ENCODE measurements around the gene SMARCB1.

SMARCB1 gene

GRCh38 chr22:23780146-23780748, 6.5 kb upstream of the SMARCB1 start:
- no peak for DNase-seq (ENCODE audit: low spot score)

DNA sequence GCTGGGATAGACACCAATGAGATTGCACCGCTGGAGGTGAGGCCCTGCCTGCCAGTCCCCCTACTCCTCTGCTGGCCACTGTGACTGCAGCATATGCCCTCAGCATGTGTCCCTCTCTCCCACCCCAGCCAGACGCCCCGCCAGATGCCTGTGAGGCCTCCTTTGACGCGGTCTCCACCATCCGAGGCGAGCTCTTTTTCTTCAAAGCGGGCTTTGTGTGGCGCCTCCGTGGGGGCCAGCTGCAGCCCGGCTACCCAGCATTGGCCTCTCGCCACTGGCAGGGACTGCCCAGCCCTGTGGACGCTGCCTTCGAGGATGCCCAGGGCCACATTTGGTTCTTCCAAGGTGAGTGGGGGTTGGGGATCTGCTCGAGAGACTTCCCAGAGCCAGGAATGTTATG, 5.7 kb upstream of the SMARCB1 start:
- DNase-seq (ENCODE audit: low spot score) = no peak

- DNase-seq (ENCODE audit: low spot score) = no peak
Measured at GRCh38 chr22:23781511-23782183, 5.1 kb upstream of the SMARCB1 start.

GRCh38 chr22:23782252-23782651, 4.5 kb upstream of the SMARCB1 start:
- DNase-seq (ENCODE audit: low spot score) = no peak

GRCh38 chr22:23782703-23783102, 4.1 kb upstream of the SMARCB1 start:
- no peak for DNase-seq (ENCODE audit: low spot score)

DNA sequence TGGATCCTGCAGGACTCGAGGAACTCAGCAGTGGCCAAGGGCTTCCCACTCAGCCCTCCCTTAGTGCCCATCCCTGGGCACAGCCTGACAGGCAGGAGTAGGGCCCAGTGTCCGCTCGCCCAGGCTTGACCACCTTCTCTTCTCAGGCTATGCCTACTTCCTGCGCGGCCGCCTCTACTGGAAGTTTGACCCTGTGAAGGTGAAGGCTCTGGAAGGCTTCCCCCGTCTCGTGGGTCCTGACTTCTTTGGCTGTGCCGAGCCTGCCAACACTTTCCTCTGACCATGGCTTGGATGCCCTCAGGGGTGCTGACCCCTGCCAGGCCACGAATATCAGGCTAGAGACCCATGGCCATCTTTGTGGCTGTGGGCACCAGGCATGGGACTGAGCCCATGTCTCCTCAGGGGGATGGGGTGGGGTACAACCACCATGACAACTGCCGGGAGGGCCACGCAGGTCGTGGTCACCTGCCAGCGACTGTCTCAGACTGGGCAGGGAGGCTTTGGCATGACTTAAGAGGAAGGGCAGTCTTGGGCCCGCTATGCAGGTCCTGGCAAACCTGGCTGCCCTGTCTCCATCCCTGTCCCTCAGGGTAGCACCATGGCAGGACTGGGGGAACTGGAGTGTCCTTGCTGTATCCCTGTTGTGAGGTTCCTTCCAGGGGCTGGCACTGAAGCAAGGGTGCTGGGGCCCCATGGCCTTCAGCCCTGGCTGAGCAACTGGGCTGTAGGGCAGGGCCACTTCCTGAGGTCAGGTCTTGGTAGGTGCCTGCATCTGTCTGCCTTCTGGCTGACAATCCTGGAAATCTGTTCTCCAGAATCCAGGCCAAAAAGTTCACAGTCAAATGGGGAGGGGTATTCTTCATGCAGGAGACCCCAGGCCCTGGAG, 3.3 kb upstream of the SMARCB1 start:
- DNase-seq (ENCODE audit: low spot score) = no peak

DNA sequence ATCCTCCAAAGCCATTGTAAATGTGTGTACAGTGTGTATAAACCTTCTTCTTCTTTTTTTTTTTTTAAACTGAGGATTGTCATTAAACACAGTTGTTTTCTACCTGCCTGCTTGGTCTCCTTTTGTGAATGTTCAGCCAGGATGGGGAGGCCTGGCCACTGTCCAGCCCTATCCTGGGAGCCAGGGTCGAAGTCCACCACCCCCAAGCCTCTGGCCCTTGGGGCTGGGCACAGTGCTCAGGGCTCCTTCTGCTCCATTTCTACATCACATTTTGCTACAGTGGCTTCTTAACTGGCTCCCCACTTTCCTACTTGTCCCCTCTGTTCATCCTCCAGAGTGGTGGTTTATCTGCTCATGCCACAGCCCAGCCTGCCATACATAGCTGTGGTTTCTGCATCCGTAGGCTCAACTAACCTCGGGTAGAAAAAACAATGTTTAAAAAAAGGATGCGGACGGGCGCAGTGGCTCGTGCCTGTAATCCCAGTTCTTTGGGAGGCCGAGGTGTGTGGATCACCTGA, 2.5 kb upstream of the SMARCB1 start:
- DNase-seq (ENCODE audit: low spot score) = no peak

DNA sequence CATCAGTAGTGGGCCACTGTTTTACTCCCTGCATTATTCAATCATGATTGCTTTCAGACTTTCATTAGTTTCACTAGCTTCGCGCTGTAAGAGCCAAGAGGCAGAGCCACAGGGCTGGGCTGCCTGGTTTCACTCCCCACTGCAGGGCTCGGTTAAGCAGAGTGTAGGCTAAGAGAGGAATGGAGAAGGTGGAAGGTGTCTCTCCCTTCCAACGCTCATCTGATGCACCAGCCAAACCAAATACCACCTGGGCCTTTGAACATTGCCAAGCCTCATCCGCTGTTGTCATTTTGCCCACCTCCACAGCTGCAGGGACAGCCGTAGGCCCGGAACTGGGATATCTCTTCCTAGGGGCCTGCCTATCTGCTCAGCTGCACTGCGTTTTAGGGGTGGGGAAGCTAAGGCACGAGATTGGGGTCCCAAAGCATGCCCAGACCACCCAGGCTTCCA, 480 bp upstream of the SMARCB1 start:
- no peak for DNase-seq (ENCODE audit: low spot score)

GRCh38 chr22:23787600-23787896, 782 bp downstream of the SMARCB1 start:
- no peak for DNase-seq (ENCODE audit: low spot score)

- no peak for DNase-seq (ENCODE audit: low spot score)
Measured at GRCh38 chr22:23787910-23788309, 1.1 kb downstream of the SMARCB1 start.

GRCh38 chr22:23789121-23789520, 2.4 kb downstream of the SMARCB1 start:
- DNase-seq (ENCODE audit: low spot score) = no peak

GRCh38 chr22:23789638-23790037, 2.9 kb downstream of the SMARCB1 start:
- no peak for DNase-seq (ENCODE audit: low spot score)

GRCh38 chr22:23790819-23791737, 4.3 kb downstream of the SMARCB1 start:
- DNase-seq (ENCODE audit: low spot score) = no peak

- no peak for DNase-seq (ENCODE audit: low spot score)
Measured at GRCh38 chr22:23791738-23792645, 5.2 kb downstream of the SMARCB1 start.

DNA sequence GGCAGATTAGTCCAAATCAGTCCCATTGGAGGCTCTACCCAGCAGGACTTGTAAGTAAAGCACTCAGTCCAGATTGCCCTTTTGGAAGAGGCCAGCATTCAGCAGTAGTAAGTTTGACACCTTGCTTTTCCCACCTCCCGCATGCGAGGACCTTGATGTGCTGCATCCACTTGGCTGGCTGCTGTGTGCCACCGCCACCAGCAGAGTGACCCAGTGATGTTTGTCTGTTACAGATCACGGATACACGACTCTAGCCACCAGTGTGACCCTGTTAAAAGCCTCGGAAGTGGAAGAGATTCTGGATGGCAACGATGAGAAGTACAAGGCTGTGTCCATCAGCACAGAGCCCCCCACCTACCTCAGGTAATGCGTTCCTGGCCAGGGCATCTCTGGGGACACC, 6.6 kb downstream of the SMARCB1 start:
- DNase-seq (ENCODE audit: low spot score) = no peak

- DNase-seq (ENCODE audit: low spot score) = no peak
Measured at GRCh38 chr22:23796461-23796860, 9.7 kb downstream of the SMARCB1 start.

DNA sequence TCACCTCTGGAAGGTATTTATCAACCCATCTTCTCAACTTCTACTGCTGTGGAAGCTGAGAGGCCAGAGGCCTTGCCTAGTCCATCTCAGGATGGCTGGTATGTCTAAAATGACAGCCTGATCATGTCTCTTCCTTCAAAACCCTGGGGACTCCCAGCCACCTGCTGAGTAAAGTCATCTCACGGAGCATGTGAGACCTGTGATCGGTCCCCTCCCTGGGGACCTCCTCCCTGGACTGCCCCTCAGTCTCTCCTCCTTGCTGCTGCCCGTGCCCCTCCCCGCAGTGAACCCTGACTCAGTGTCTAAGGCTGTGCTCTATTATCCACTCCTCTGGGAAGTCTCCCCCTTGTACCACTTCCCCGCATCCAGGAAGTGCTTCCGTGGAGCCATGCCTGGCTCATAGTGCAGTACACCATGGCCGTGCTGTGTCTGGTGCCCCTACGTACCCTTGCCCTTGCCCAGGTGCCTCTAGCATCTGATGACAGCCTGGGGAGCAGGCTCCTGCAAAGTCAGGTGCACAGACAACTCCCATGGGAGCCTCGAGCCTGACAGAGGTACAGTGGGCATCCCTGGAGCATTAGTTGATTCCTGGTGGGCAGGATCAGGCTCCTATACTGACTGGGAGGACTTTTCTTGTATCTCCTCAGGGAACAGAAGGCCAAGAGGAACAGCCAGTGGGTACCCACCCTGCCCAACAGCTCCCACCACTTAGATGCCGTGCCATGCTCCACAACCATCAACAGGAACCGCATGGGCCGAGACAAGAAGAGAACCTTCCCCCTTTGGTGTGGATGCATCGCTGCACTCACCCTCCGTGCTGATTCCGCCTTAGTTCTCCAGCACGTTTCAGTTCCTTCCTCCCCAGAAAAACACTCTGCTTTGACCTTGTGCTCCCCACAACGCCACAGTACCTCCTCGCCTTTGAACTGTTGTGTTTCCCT, 13.8 kb downstream of the SMARCB1 start:
- no peak for DNase-seq (ENCODE audit: low spot score)

DNA sequence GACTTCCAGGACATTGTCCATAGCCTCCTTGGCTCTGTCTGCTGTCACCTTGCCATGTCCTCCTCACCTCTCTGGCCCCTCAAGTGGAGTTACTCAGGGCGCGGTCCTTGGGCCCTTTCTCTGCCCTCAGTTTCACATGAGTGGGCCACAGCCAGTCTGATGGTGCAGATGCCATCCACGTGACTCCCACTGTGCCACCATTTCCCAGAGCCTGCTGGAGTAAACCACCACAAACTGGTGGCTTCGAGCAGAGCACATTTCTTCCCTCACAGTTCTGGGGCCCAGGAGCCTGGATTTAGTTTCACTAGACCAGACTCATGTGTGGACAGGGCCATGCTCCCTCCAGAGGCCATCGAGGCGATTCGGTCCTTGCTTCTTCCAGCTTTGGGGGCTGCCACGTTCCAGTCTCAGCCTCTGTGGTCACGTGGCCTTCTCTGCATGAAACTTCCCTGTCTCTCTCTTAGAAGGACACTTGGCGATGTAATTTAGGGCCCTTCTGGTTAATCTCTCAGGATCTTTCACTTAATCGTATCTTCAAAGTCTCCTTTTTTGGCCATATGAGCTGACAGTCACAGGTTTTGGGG, 14.6 kb downstream of the SMARCB1 start:
- DNase-seq (ENCODE audit: low spot score) = no peak

GRCh38 chr22:23801886-23802377, 15.2 kb downstream of the SMARCB1 start:
- no peak for DNase-seq (ENCODE audit: low spot score)
